ENCODE results near the gene MTFR2.

Gene MTFR2

GRCh38 chr6:136254851-136255466, 4.8 kb upstream of the MTFR2 start:
- DNase-seq (ENCODE audit: insufficient read length, low spot score): no peak
- TF ChIP-seq POLR2A (IDR thresholded peaks at IDR 0.05; ENCODE audit: low read depth, low read length): no peak
- FAIRE-seq: no peak

- DNase-seq (ENCODE audit: insufficient read length, low spot score) (no peak), FAIRE-seq (no peak)
- TF ChIP-seq POLR2A (IDR thresholded peaks at IDR 0.05; ENCODE audit: low read depth, low read length): no peak
These were observed 3.6 kb upstream of the MTFR2 start for GRCh38 chr6:136253734-136254133.

GRCh38 chr6:136252441-136252840, 2.3 kb upstream of the MTFR2 start:
- FAIRE-seq (no peak), DNase-seq (ENCODE audit: insufficient read length, low spot score) (no peak)
- TF ChIP-seq POLR2A (IDR thresholded peaks at IDR 0.05; ENCODE audit: low read depth, low read length): no peak

DNA sequence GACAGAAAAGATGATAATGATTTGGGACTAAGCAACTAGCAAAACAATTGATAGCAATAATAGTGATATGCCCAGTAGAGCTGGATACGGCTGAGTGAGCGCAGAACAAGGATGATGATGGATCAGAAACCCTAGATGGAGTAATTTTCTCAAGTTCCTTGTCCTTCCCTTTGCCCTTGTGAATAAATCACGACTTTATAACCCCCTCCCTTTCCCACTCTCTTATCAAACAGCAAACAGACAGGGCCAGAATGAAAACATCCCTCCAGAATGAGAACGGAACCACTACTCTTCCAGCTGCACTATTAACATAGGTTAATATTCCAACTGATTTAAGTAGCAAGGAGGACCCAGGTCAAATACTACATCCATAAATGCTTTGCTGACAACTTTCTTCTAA, 1.3 kb upstream of the MTFR2 start:
- FAIRE-seq: no peak
- no peak for TF ChIP-seq POLR2A (IDR thresholded peaks at IDR 0.05; ENCODE audit: low read depth, low read length)
- no peak for DNase-seq (ENCODE audit: insufficient read length, low spot score)

DNA sequence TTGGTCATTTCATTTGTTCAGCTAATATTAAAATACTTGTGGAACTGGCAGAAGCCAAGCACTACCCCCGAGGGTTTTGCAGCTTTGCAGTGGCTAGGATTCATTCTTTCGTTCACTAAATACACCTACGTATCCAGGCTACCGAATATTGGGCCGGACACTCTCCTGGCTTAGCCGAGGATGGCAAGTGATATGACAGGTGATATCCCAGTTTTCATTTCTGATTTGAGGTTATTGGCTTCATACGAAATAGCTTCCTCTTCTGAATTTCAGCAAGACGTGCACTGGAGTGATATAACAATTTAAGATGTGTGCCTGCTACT, 536 bp upstream of the MTFR2 start:
- DNase-seq (ENCODE audit: insufficient read length, low spot score) (no peak), FAIRE-seq (no peak)

DNA sequence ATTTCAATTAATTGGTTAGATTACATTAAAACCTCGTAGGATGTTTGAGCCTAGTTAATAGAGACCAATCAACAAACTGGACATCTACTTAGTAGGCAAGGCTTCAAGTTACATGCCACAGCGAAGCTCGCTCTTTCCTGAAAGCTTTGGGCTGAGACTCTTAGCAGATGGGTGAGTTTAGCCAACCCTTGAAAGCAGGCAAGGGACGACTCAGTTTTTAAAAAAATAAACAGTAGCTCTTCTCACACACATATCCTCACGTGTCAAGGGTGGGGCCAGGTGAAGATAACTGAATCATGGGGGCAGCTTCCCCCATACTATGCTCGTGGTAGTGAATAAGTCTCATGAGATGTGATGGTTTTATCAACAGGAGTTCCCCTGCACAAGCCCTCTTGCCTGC, 775 bp downstream of the MTFR2 start:
- TF ChIP-seq POLR2A (IDR thresholded peaks at IDR 0.05; ENCODE audit: low read depth, low read length): no peak
- no peak for FAIRE-seq
- DNase-seq (ENCODE audit: insufficient read length, low spot score): no peak

More for the DNA sequence above, 536 bp upstream of the MTFR2 start:
- TF ChIP-seq POLR2A (IDR thresholded peaks at IDR 0.05; ENCODE audit: low read depth, low read length): no peak

DNA sequence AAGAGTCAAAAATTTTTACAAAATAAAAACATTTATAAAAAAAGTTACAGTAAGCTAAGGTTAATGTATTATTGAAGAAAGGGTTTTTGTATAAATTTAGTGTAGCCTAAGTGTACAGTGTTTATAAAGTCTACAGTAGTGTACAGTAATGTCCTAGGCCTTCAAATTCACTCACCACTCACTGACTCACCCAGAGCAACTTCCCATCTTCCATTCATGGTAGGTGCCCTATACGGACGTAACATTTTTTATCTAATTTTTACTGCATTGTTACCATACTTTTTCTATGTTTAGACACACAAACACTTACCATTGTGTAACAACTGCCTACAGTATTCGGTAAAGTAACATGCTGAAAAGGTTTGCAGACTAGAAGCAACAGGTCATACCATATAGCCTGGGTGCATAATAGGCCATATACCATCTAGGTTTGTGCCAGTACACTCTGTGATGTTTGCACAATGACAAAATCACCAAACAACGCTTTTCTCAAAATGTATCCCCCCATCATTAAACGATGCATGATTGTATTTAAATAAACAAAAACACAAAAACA, 6.0 kb downstream of the MTFR2 start:
- FAIRE-seq (no peak), DNase-seq (ENCODE audit: insufficient read length, low spot score) (no peak)
- TF ChIP-seq POLR2A (IDR thresholded peaks at IDR 0.05; ENCODE audit: low read depth, low read length): no peak

DNA sequence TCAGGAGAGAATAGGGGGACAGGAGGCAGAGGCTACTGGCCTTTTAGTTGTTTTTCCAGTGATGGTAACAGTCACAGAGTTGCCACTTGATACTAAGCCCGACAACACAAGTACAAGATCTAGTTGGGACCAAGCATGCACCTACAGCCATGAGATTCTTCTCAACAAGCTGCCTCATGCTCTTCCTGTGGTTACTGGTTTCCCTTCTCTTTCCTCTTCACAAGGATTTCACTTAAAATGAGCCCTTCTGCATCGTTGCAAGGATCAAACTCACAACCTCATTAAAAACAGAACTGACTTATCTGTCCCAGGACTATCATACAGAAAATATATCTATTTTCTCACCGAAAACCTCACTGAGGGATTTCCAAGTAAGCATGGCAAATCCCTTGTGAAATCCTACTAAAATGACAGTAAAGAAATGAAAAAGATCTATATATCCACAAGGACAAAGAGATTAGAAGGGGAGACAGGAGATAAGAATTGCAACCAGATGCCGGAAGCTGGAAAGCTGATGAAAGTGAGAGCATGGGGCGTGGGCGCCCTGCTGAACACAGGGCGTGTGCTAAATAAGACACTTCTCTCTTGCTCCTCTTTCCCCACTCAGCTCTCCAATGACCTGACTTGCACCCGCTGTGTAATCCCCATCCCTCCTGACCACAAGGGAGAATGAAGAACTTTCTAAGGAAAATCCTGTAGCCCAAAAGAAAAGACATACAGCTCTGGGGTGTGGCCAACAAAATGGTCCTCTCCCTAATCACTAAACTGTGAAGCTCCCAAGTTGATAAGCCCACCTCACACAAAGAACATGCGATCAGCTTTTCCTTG, 13.4 kb downstream of the MTFR2 start:
- TF ChIP-seq POLR2A (IDR thresholded peaks at IDR 0.05; ENCODE audit: low read depth, low read length): no peak
- DNase-seq (ENCODE audit: insufficient read length, low spot score) (no peak), FAIRE-seq (no peak)

DNA sequence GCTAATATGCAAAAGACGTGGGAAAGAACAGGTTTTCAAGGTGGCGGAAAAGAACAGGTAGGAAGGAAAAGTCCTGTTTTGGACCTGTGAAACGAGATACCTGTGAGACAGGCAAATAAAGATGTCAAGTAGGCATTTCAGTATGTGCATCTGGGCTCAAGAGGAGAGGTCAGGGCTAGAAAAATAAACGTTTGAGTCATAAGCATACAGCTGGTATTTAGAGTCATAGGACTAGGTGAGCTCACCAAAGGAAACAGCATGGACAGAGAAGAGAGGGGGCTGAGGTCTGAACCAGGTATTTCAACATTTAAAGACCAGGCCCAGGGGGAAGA, 14.9 kb downstream of the MTFR2 start:
- no peak for TF ChIP-seq POLR2A (IDR thresholded peaks at IDR 0.05; ENCODE audit: low read depth, low read length)
- DNase-seq (ENCODE audit: insufficient read length, low spot score) (no peak), FAIRE-seq (no peak)

GRCh38 chr6:136232701-136233100, 17.4 kb downstream of the MTFR2 start:
- TF ChIP-seq POLR2A (IDR thresholded peaks at IDR 0.05; ENCODE audit: low read depth, low read length): no peak
- no peak for FAIRE-seq
- no peak for DNase-seq (ENCODE audit: insufficient read length, low spot score)

DNA sequence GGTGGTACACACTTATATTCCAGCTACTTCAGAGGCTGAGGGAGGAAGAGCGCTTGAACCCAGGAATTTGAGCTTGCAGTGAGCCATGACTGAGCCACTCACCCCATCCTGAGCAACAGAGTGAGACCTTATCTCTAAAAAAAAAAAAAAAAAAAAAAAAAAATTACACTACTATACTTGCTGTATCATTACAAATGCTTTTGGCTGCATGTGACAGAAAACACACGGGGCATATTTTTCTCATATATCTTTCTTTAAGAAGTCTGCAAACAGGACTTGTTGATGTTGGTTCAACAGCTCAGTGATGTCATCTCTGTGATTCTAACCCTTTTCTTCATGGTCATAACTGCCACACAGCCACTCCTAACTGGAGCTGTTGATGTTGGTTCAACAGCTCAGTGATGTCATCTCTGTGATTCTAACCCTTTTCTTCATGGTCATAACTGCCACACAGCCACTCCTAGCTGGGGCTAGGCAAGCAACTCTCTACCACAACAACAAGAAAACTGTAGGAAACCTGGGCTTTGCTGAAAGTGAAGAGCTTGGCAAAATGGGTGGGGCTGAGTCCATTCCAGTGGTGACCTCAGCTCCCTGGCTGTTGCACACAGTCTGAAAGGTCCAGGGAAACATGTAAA, 19.8 kb downstream of the MTFR2 start:
- FAIRE-seq: no peak
- no peak for TF ChIP-seq POLR2A (IDR thresholded peaks at IDR 0.05; ENCODE audit: low read depth, low read length)
- no peak for DNase-seq (ENCODE audit: insufficient read length, low spot score)

DNA sequence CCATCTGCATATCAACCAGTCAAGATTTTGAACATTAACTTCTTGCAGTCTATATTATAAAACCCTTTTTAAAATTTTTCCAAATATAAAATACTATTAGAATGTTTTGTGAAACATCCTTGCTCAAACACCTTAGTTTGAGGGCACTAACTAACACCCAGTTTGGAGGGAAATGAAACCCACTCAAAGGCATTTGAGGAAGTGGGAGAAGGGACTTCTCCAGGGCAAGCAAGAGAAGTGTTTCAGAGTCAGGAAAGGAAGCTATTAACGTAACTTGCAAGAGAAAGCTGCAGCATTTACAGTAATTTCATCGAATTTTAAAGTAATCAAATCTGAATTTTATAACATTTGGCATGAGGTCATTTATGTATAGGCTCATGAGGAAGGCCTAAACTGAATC, 21.3 kb downstream of the MTFR2 start:
- DNase-seq (ENCODE audit: insufficient read length, low spot score) (no peak), FAIRE-seq (no peak)
- no peak for TF ChIP-seq POLR2A (IDR thresholded peaks at IDR 0.05; ENCODE audit: low read depth, low read length)

GRCh38 chr6:136226674-136227377, 23.3 kb downstream of the MTFR2 start:
- FAIRE-seq (no peak), DNase-seq (ENCODE audit: insufficient read length, low spot score) (no peak)
- TF ChIP-seq POLR2A (IDR thresholded peaks at IDR 0.05; ENCODE audit: low read depth, low read length): no peak

GRCh38 chr6:136226027-136226673, 24.0 kb downstream of the MTFR2 start:
- no peak for TF ChIP-seq POLR2A (IDR thresholded peaks at IDR 0.05; ENCODE audit: low read depth, low read length)
- FAIRE-seq (no peak), DNase-seq (ENCODE audit: insufficient read length, low spot score) (peak; percentile 16)
